Measurements from ENCODE around the gene PPP1R9B.

DNA sequence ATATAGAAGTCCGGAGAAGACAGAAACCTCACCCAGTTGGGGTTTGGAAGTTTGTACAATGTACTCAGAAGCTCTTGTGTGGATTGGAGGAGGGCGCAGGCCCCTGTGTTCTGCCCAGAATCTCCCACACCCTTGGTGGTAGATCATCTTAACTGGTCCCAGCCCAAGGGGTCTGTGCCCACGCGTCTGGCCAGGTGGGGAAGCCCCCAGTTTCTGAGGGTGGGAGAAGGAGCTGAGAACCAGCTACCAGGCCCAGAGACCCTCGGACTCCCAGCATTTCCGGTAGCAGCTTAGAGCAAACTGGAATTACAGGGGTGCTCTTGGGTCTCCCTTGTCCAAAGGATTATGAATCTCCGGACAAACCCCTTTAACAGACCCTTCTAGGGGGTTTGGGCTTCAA, 2.3 kb upstream of the PPP1R9B start:
- no peak for TF ChIP-seq POLR2A (IDR thresholded peaks at IDR 0.05)
- TF ChIP-seq CTCF (IDR thresholded peaks at IDR 0.05), result no peak
